HCT116 (cell line): ENCODE measurements around the gene GCN1. TPM values are rescaled to one million over a fixed set of nuclear protein-coding genes. Genes with fewer than 3 reads are reported as not detected.

Experiments used
- ATAC-seq: fragments of 200-7000 bp; cut with Tn5 transposase; 2 replicates; pipeline ENCODE4 v1.9.1; 2020; ENCODE audit warnings: mild to moderate bottlenecking, moderate library complexity
- BruUV-seq: library from RNA; stranded (reverse); fragments of 400-500 nt; replicated peaks from 2 replicates; lab custom pipeline; 2021; lab: Mats Ljungman, UMichigan
- CTCF ChIA-PET: fragments of 300-600 bp; sonication (Branson Sonifier 250); formaldehyde crosslinking; loops from one replicate; lab custom pipeline; 2021; ENCODE audit warnings: antibody characterized with exemption; lab: Charles Lee
- POLR2A ChIA-PET: fragments of 300-600, 350-600 bp; sonication (Branson Sonifier 250); formaldehyde crosslinking; loops from one replicate; lab custom pipeline; 2021; ENCODE audit warnings: antibody characterized with exemption; lab: Charles Lee
- RAD21 ChIA-PET, 2 experiments: fragments of 300-600 bp; sonication (Branson Sonifier 250); formaldehyde crosslinking; loops; one replicate each; lab custom pipeline; 2023; ENCODE audit warnings: low total read pairs in 2 of 2; ENCODE audit not compliant: uncharacterized antibody in 2 of 2, unreplicated experiment in 2 of 2, low non-redundant PET in 1 of 2; lab: Charles Lee
- DNase-seq: peaks from one replicate; pipeline ENCODE4 v3.0.0-alpha.2; 2010; ENCODE audit warnings: low read depth, low spot score
- H2AFZ ChIP-seq: fragments of 200-600 bp; shearing (Covaris generic), sonication (generic); 2 replicates; pipeline ENCODE4 v1.6.1; 2017; ENCODE audit warnings: low read depth, mixed run types, mixed read lengths, antibody characterized with exemption, low read length; ENCODE audit not compliant: poor library complexity, severe bottlenecking
- H3K27ac ChIP-seq: 2 replicates; pipeline ENCODE4 v1.5.1; 2012; ENCODE audit warnings: low read depth, low read length
- H3K27me3 ChIP-seq: fragments of 200-600 bp; sonication (generic); 2 replicates; pipeline ENCODE4 v1.6.1; 2016; ENCODE audit warnings: mixed run types, low read length, mixed read lengths; ENCODE audit not compliant: insufficient read depth
- H3K36me3 ChIP-seq, 2 experiments: fragments of 200-500 bp in 1 of 2; fragments of 200-600 bp in 1 of 2; sonication (Bioruptor generic) in 1 of 2; sonication (generic) in 1 of 2; 2 replicates each; pipeline versions ENCODE4 v1.5.1 to v1.6.1; 2014 to 2016; ENCODE audit warnings: low read length in 2 of 2, inconsistent platforms in 1 of 2, mixed read lengths in 1 of 2, mixed run types in 1 of 2; ENCODE audit not compliant: insufficient read depth in 2 of 2, control insufficient read depth in 1 of 2
- H3K4me1 ChIP-seq, 2 experiments: fragments of 200-600 bp in 1 of 2; sonication (generic) in 1 of 2; 2 replicates each; pipeline versions ENCODE4 v1.5.1 to v1.6.1; 2012 to 2017; ENCODE audit warnings: low read length in 2 of 2, inconsistent platforms in 1 of 2, mild to moderate bottlenecking in 1 of 2, mixed read lengths in 1 of 2, mixed run types in 1 of 2, moderate library complexity in 1 of 2; ENCODE audit not compliant: insufficient read depth in 2 of 2, control insufficient read depth in 1 of 2
- H3K4me2 ChIP-seq: fragments of 200-600 bp; sonication (generic); 2 replicates; pipeline ENCODE4 v1.6.1; 2017; ENCODE audit warnings: mixed run types, low read length, mixed read lengths
- H3K4me3 ChIP-seq, 2 experiments: fragments of 200-600 bp in 1 of 2; sonication (generic) in 1 of 2; replicated peaks in 1 of 2; 2 replicates each; pipeline ENCODE4 v1.5.1; 2011 to 2016; ENCODE audit warnings: low read length in 2 of 2, control low read depth in 1 of 2, low read depth in 1 of 2, mild to moderate bottlenecking in 1 of 2, mixed read lengths in 1 of 2, mixed run types in 1 of 2
- H3K79me2 ChIP-seq: fragments of 200-600 bp; sonication (generic); 2 replicates; pipeline ENCODE4 v1.6.1; 2017; ENCODE audit warnings: mild to moderate bottlenecking, mixed run types, low read length, moderate library complexity, mixed read lengths; ENCODE audit not compliant: insufficient read depth
- H3K9ac ChIP-seq: fragments of 200-600 bp; sonication (generic); 2 replicates; pipeline ENCODE4 v1.6.1; 2016; ENCODE audit warnings: low read length, mixed read lengths
- H3K9me2 ChIP-seq: fragments of 200-600 bp; sonication (generic), shearing (Covaris generic); 2 replicates; pipeline ENCODE4 v1.6.1; 2017; ENCODE audit warnings: mixed run types, mild to moderate bottlenecking, moderate library complexity; ENCODE audit not compliant: insufficient read depth
- H3K9me3 ChIP-seq, 2 experiments: fragments of 200-500 bp in 1 of 2; fragments of 200-600 bp in 1 of 2; sonication (Bioruptor generic) in 1 of 2; sonication (generic) in 1 of 2; 2 replicates each; pipeline ENCODE4 v1.6.1; 2014 to 2017; ENCODE audit warnings: low read length in 2 of 2, mixed read lengths in 2 of 2, inconsistent platforms in 1 of 2, low read depth in 1 of 2, mild to moderate bottlenecking in 1 of 2, mixed run types in 1 of 2, moderate library complexity in 1 of 2; ENCODE audit not compliant: control insufficient read depth in 1 of 2, insufficient read depth in 1 of 2
- H4K20me1 ChIP-seq: fragments of 200-600 bp; sonication (generic), shearing (Covaris generic); 2 replicates; pipeline ENCODE4 v1.6.1; 2017; ENCODE audit warnings: mixed run types, mild to moderate bottlenecking, moderate library complexity; ENCODE audit not compliant: insufficient read depth
- ATF3 ChIP-seq: IDR thresholded peaks from 2 replicates; pipeline ENCODE4 v1.6.1; 2012
- CEBPB ChIP-seq: IDR thresholded peaks from 2 replicates; pipeline ENCODE4 v1.6.1; 2012; ENCODE audit warnings: low read depth
- ELF1 ChIP-seq: IDR thresholded peaks from 2 replicates; pipeline ENCODE4 v1.6.1; 2012; ENCODE audit warnings: low read depth, borderline replicate concordance
- RAD21 ChIP-seq: IDR thresholded peaks from 2 replicates; pipeline ENCODE4 v1.6.1; 2012; ENCODE audit warnings: low read depth, mild to moderate bottlenecking
- REST ChIP-seq: IDR thresholded peaks from 2 replicates; pipeline ENCODE4 v1.6.1; 2012; ENCODE audit warnings: low read depth
- SP1 ChIP-seq: IDR thresholded peaks from 2 replicates; pipeline ENCODE4 v1.6.1; 2012; ENCODE audit warnings: low read depth
- intact Hi-C: fragments of 100-400 bp; cut with micrococcal nuclease; formaldehyde crosslinking; loops from 2 replicates; pipeline ENCODE4 v1.10.0; 2022
- total RNA-seq: library from RNA; stranded (reverse); gene quantifications from one replicate; pipeline ENCODE4 v1.2.1, GENCODE V29; 2021; ENCODE audit not compliant: unreplicated experiment

Gene GCN1
- total RNA-seq, 1 experiment from 2014 or later: 184 TPM

GRCh38 chr12:120081641-120082040 lies 112.9 kb downstream of the GCN1 start (continued):
- TF ChIP-seq REST: no peak

- CTCF ChIA-PET: no interaction called here
- no peaks in the 10 kb centered on the region for H3K9me2 ChIP-seq
- H3K36me3 ChIP-seq: no peaks in the 10 kb centered on the region
- peak; percentile 80 for ATAC-seq
- H2AFZ ChIP-seq: no peak overlapping the region
- peak; percentile 18 for DNase-seq
- H3K27me3 ChIP-seq: no peaks in the 10 kb centered on the region
- H3K4me1 ChIP-seq: peaks cover 17 to 22% of the 10 kb centered on the region in 2 experiments
- no peaks in the 10 kb centered on the region for H3K79me2 ChIP-seq
- H4K20me1 ChIP-seq: no peaks in the 10 kb centered on the region
- no peaks in the 10 kb centered on the region for H3K9me3 ChIP-seq
- 0 out of 4 replicates have a peak overlapping the region, but pooled peaks of 1 of the 2 experiments have one; percentile 16 for H3K4me3 ChIP-seq
- RAD21 ChIA-PET: no interaction called here
- intact Hi-C loops: no loop called here
- H3K4me2 ChIP-seq: peak overlapping the region; percentile 60
- H3K27ac ChIP-seq: peak overlapping the region; percentile 13; the same call in 1 of the 2 replicates
- BruUV-seq: no TSS peak
- POLR2A ChIA-PET: no interaction called here
- TF ChIP-seq RAD21 (no peak), ATF3 (no peak), REST (no peak), SP1 (0 out of 2 replicates have a peak, but pooled peaks have one; percentile 18), ELF1 (no peak), CEBPB (no peak)
- peak overlapping the region; percentile 17; the same call in 1 of the 2 replicates for H3K9ac ChIP-seq
Measured at GRCh38 chr12:120079411-120080400, 114.8 kb downstream of the GCN1 start.
